ENCODE measurements around the gene HVCN1. TPM values are rescaled to one million over a fixed set of nuclear protein-coding genes. Genes with fewer than 3 reads are reported as not detected.

The HVCN1 gene, protein sequence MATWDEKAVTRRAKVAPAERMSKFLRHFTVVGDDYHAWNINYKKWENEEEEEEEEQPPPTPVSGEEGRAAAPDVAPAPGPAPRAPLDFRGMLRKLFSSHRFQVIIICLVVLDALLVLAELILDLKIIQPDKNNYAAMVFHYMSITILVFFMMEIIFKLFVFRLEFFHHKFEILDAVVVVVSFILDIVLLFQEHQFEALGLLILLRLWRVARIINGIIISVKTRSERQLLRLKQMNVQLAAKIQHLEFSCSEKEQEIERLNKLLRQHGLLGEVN
- 4.4 and 6.4 TPM in 2 replicates for total RNA-seq

GRCh38 chr12:110688446-110689280 lies at the start of gene HVCN1:
HVCN1 (minus strand) TSS chr12:110689115; CDS start chr12:110683245, 5,870 bp downstream.

GRCh38 chr12:110613771-110614684 lies 74.9 kb downstream of the HVCN1 start, which contains the start of gene TCTN1:
TCTN1 (plus strand) TSS chr12:110614129; CDS start chr12:110614183, 54 bp downstream.

Other genes starting within 250 kb of the HVCN1 start
- gene ARPC3, start 238.8 kb downstream of the HVCN1 start, total RNA-seq: 429 and 927 TPM in 2 replicates
- gene GPN3, start 220.9 kb downstream of the HVCN1 start, total RNA-seq: 18.4 and 24.7 TPM in 2 replicates
- gene FAM216A, start 220.3 kb downstream of the HVCN1 start, total RNA-seq: 14.9 and 16.4 TPM in 2 replicates
- gene VPS29, start 187.0 kb downstream of the HVCN1 start, total RNA-seq: 41.3 and 57.1 TPM in 2 replicates
- gene RAD9B, start 186.8 kb downstream of the HVCN1 start, total RNA-seq: 0.32 and 0.39 TPM in 2 replicates
- 6.2 and 10.5 TPM in 2 replicates for gene PPTC7, start 105.8 kb downstream of the HVCN1 start, total RNA-seq
- 22.9 and 75.0 TPM in 2 replicates for gene TCTN1, start 75.0 kb downstream of the HVCN1 start, total RNA-seq
- gene PPP1CC, start 53.8 kb upstream of the HVCN1 start, total RNA-seq: 108 and 140 TPM in 2 replicates
- gene CCDC63, start 157.9 kb upstream of the HVCN1 start, total RNA-seq: not detected in 2 replicates
- gene MYL2, start 231.5 kb upstream of the HVCN1 start, total RNA-seq: 0.64 TPM in 1 of 2 replicates, not detected in the other

Data from epithelial cell of alveolus of lung (primary cell).